ENCODE results near the gene ARHGDIB.

ARHGDIB gene

DNA sequence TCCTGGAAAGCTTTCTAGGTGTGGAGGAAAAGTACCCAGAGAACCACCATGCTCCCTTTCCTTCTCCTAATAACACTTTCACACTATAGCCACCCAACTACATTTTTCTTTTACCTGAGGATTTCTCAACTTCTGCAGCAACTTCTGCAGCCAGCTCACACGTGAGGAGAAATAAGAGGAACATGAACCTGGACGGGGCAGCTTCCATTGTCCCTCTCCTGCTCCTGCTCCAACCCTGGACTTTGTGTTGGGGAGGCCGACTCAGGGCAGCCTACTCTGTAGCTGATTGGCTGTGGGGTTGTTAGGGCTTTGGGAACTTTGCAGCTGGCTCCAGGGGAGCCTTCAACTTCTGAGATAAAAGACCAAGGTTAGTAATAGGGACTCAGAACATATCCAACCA lies 23.1 kb downstream of the ARHGDIB start, which contains the start of gene ERP27:
TSS of gene ERP27 (minus strand) at position 237 of the 400 bp plus-strand sequence. CDS start at position 208, 29 bp downstream.
- no peak for TF ChIP-seq CTCF (IDR thresholded peaks at IDR 0.05; ENCODE audit: low read depth, low read length, missing control alignments)
- H3K4me3 ChIP-seq (ENCODE audit: low read depth, low read length), result no peak within 1 kb of the TSS
- DNase-seq (ENCODE audit: low read depth), result no peak
- in situ Hi-C loops (cut with HindIII; ENCODE audit: low sequenced_read_pairs), result no loop called here

DNA sequence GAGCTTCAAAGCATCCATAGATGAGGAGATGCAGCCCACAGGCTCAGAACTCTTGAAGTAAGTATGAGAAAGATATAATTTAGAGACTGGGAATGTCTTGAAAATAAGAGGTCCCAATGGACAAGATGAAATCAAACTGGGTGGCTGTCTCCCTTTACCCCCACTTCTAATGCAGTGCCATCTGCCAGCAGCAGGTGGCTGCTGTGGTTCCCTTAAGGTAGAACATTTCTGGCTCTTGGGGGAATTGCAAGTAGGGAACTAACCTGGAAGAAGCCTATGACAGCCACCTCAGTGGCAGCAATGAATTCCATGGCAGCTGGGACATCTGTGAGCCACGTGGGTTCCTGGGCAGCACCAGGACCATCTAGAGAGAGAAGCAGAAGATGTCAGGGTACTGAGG lies 23.7 kb downstream of the ARHGDIB start:
- TF ChIP-seq CTCF (IDR thresholded peaks at IDR 0.05; ENCODE audit: low read depth, low read length, missing control alignments), result peak; percentile 8
- no peak overlapping the region for H3K4me3 ChIP-seq (ENCODE audit: low read depth, low read length)
- in situ Hi-C loops (cut with HindIII; ENCODE audit: low sequenced_read_pairs), result no loop called here
- DNase-seq (ENCODE audit: low read depth), result no peak

DNA sequence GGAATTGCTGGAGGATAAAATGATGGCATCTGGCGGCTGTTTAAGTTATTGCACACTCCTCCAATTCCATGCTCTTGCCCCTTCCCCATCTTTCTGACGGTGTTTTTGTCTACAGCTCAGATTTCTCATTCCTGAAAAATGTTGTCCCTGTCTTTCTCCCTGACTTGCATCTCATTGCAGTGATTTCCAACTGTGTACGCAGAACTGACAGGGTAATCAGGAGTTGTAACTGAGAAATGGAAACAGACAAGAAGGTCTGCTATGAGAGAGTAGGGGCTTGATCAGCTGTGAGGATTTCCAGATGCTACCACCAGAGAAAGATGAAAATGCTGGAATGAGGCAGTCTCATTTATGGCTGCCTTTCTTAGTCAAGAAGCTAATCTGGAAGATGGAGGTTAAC lies 24.4 kb downstream of the ARHGDIB start:
- in situ Hi-C loops (cut with HindIII; ENCODE audit: low sequenced_read_pairs), result no loop called here
- TF ChIP-seq CTCF (IDR thresholded peaks at IDR 0.05; ENCODE audit: low read depth, low read length, missing control alignments), result no peak
- no peak overlapping the region for H3K4me3 ChIP-seq (ENCODE audit: low read depth, low read length)
- DNase-seq (ENCODE audit: low read depth), result no peak

DNA sequence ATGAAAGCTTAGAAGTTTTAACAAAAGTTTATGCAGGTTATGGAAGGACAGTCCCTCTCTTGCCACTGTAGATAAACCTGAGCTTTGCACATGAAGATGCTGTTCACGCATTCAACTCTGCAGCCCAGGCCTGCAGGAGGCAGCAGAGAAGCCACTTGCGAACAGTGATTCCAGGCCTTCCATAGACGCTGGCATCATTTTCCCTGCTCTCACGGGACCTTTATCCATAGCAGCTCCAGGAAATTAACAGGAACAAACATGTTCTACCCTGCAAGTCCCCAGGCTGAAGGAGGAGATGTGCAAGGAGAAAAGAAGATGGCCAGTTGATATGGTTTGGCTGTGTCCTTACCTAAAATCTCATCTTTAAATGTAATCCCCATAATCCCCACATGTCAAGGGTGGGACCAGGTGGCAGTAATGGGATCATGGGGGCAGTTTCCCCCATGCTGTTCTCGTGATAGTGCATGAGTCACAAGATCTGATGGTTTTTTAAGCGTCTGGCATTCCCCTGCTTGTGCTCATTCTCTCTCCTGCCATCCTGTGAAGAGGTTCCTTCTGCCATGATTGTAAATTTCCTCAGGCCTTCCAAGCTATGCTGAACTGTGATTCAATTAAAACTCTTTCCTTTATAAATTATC lies 25.1 kb downstream of the ARHGDIB start:
- in situ Hi-C loops (cut with HindIII; ENCODE audit: low sequenced_read_pairs), result no loop called here
- peak; percentile 12 for TF ChIP-seq CTCF (IDR thresholded peaks at IDR 0.05; ENCODE audit: low read depth, low read length, missing control alignments)
- no peak for DNase-seq (ENCODE audit: low read depth)

DNA sequence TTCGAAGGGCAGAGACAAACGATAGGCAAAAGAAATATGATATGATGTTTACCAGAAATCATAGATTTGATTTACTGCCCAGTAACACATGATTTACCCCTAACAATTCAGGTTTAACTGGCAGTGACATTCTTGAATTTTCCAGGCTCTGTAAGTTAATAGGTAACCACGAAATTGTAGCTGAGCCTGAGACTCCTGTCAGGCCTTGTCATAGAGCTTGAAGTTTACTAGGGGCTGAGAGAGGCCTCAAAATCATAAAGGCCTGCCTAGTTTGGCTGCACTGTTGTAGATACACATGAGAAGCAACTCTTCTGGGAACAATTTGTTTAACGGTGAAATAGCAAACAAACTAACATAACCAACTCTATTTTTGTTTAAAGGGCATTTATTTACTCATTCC lies 26.4 kb downstream of the ARHGDIB start:
- DNase-seq (ENCODE audit: low read depth), result no peak
- TF ChIP-seq CTCF (IDR thresholded peaks at IDR 0.05; ENCODE audit: low read depth, low read length, missing control alignments), result no peak
- in situ Hi-C loops (cut with HindIII; ENCODE audit: low sequenced_read_pairs), result no loop called here
- H3K4me3 ChIP-seq (ENCODE audit: low read depth, low read length), result no peak overlapping the region

More for the DNA sequence above, 25.1 kb downstream of the ARHGDIB start:
- no peak overlapping the region for H3K4me3 ChIP-seq (ENCODE audit: low read depth, low read length)

GRCh38 chr12:14934511-14934910 lies 26.9 kb downstream of the ARHGDIB start:
- no peak for TF ChIP-seq CTCF (IDR thresholded peaks at IDR 0.05; ENCODE audit: low read depth, low read length, missing control alignments)
- in situ Hi-C loops (cut with HindIII; ENCODE audit: low sequenced_read_pairs), result no loop called here
- DNase-seq (ENCODE audit: low read depth), result no peak
- no peak overlapping the region for H3K4me3 ChIP-seq (ENCODE audit: low read depth, low read length)
